NCI-H526 treated with DMSO at 0.1 percent for 48 hours (cell line): Measurements from ENCODE around the gene CST3.
"Not testable (repeated sequence)": the region's sequence is repeated elsewhere in the genome, so short reads cannot be mapped to it uniquely, and the experiment has no call there.

Experiments
- DNase-seq: peaks from one replicate; lab custom pipeline; 2025; lab: John Stamatoyannopoulos, UW

Gene CST3

DNA sequence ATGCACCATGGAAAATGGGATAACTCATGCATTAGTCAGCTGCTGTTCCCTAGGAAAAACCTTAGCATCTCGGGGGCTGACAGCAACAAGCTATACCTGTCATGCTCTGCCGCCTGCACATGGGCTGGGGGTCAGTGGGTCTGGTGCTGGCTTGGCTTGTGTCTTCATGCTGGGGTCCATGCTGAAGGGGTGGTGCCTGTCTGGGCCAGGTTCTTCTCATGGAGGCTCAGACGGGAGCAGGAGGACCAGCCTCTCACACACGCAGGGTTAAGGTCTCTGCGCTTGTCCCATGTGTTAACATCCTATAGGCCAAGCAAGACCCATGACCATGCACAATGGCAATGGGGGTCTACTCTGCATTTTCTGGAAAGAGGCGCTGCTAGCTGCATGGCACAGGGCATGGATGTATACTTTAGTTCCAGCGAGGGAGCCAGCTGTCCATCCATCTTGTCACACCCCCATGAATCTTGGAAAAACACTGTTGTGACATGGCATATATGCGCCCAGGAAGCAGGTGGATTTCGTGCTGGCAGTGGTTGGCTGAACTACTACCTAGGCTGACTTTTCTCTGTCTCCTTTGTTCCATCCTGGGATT, 24.6 kb upstream of the CST3 start:
- DNase-seq = no peak

DNA sequence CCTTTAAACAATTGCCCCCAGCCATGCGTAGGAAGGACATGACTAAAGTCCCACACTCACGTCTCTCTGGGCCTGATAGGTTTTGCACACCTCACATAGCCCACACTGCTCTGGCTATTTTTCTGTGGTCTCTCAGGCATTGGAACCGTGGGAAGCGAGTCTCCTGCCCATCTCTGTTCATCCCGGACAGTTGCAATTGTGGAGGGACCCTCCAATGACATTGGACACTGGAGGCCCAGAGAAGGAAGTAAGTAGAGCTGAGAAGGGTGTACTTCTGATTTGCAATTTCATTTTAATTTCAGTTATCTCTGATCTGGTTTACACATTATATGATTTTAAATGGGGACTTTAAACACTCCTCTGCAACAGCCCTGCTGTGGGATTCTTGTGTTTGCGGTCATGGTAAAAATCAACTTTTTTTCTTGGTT, 23.3 kb upstream of the CST3 start:
- DNase-seq = no peak

DNA sequence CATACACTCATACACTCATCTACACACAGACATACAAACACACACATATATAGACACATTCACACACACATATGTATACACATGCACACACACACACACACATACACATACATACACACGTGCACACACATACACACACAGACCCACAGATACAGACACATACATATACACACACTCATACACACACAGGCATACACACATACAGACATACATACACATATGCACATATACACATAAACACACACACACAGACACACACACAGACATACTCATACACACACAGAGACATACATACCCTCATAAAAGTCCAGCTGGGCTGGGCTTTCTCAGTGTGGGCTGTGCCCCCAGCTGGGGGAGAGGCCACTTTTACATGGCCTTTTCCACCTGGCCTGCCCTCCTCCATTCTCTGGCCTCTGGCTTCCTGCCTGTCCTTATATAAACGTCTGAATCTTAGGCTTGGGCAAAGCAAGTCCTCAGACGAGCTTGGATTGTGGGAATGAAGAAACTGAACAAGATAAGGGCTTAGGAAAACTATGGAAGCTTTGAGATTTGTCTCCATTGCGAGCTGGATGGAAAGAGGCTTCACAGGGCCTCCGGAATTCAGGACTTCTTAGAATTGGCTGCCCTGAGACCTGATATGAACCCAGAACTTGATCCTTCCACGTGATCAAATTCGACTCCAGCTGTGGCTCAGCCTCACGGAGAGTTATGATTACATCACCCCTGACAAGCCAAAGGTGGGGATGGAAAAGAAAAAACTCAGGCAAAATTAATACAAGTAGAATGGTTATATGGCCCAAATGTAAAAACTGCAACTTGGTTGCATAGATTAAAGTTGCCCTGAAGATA, 22.5 kb upstream of the CST3 start:
- no peak for DNase-seq

DNA sequence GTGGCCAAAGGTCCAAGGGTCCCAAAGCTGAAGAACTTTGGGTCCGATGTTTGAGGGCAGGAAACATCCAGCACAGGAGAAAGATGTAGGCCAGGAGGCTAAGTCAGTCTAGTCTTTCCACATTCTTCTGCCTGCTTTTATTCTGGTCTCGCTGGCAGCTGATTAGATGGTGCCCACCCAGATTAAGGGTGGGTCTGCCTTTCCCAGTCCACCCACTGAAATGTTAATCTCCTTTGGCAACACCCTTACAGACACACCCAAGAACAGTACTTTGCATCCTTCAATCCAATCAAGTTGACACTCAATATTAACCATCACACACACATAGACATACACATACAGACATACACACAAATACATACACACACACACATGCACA, 21.8 kb upstream of the CST3 start:
- not testable (repeated sequence) for DNase-seq

- DNase-seq = no peak
These were observed 21.3 kb upstream of the CST3 start for GRCh38 chr20:23658989-23659609.

DNA sequence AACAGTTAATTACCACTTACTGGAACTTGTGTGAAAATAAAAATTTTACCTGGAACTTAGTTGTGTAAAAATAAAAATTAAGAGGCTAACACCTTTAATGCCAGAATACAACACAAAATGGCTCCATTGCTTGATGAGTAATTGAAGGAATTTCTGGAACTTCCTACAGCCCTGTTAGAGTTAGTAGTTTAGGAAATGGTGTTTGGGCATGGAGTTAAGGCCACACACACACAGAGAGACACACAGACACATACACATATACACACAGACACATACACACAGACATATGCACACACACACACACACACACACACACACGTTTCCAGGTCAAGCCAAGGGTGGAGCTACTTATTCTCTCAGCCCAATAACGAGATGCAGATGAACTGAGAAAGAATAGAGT, 20.6 kb upstream of the CST3 start:
- DNase-seq = no peak

DNA sequence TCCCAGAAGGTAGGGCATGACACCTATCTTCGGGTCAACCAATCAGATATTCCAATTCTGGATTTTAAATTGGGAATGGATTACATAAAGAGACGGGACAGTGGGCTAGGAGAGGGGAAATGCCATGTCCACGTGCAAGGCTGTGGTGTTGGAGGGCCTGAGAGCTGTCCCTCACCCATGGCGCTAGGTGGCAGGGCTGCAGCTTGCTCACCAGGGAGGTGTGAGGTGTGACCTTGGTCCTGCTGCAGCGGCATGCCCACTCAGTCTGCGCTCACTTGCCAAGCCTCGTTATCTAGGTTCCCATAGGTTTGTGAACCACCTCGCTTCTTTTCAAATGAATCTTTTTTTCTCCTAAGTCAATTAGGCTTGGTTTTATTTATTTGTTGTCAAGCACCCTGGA, 19.4 kb upstream of the CST3 start:
- DNase-seq = no peak

GRCh38 chr20:23656372-23656771, 18.6 kb upstream of the CST3 start:
- no peak for DNase-seq

DNA sequence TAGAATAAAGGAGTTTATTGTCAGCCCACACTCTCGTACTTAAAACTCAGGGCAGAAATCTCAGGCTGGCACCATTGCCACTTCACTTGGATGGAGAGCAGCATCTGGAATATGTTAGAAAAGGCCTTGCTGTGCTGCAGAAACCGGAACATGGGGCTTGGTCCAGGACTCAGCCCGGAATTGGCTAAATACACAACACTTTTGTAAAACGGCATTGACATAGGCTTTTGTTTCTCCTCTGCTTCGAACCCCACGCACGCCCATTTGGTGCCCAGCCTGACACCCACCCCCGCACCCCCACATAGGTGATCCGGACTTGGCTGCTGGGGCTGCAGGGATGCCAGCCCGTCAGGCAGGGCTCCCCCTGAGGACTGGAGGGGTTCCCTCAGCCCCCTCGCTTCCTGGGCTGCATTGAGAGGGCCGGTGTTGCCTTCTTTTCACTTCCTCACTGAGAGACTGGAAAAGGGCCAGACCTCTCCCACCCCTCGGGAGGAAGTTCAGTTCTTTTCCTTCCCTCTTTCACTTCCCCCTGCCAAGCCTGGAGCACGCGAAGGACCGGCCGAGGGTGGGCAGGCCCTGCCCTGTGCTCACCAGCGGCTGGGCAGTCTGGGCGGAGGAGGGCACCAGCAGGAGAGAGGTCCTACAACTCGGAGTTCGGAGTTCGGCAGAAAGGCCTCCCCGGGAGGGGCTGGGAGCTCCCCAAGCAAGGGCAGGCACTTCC, 17.9 kb upstream of the CST3 start:
- no peak for DNase-seq

DNA sequence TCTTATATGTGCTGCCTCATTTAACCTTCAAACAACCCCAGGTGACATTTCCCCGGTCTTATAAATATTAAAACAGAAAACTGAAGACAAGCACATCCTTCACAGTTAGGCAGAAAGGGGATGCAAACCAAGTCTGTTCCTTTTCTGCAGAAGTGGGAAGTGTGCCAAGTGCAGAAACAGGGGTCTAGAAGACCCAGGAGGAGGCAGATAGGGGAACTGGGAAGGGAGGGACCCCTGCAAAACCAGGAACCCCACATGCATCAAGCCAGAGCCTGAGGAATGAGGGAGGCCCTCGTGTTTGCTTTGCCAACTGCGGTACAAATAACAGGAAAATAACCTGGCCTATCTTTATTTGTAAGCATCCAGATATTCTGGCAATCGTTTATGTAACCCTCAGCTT, 17.0 kb upstream of the CST3 start:
- DNase-seq = no peak

DNA sequence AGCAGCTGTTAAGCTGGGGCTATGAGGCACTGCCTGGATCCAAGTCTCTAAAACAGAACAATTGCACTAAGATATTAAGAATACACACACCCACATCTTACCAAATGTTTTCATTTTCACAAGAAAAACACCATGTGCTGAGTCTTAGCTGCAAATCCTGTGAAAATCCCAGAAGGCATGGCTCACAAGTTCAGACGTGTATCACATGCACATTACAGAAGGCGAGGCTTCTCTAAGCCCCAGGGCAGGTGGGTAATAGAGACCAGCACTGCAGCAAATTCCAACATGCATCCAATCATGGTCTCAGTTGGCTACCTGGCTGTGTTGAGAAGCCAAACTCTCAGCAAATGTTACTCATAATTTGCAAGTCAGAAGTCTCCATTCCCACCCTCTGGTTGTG, 16.2 kb upstream of the CST3 start:
- no peak for DNase-seq

GRCh38 chr20:23653400-23653938, 15.7 kb upstream of the CST3 start:
- DNase-seq = no peak

- no peak for DNase-seq
These were observed 15.2 kb upstream of the CST3 start for GRCh38 chr20:23652926-23653325.

- no peak for DNase-seq
These were observed 14.6 kb upstream of the CST3 start for GRCh38 chr20:23652371-23652770.

GRCh38 chr20:23651117-23651516, 13.4 kb upstream of the CST3 start:
- DNase-seq = no peak

GRCh38 chr20:23649830-23650417, 12.2 kb upstream of the CST3 start:
- DNase-seq = no peak

DNA sequence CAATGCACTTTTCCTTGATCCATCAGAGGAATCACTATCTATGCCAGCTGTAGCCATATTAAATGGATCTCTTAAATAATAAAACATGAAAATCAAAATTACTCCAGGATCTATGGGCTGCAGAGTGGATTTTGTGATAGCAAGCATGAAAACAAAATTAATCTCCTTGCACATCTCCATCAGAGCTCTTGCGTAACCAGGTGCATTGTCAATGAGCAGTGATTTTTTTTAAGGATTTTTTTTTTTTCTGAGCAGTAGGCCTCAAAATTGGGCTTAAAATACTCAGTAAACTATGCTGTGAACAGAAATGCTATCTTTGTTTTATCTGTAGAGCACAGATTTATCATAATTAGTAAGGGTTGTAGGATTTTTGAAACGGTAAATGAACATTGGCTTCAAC, 11.5 kb upstream of the CST3 start:
- DNase-seq = no peak

GRCh38 chr20:23647346-23647745, 9.6 kb upstream of the CST3 start:
- no peak for DNase-seq

DNA sequence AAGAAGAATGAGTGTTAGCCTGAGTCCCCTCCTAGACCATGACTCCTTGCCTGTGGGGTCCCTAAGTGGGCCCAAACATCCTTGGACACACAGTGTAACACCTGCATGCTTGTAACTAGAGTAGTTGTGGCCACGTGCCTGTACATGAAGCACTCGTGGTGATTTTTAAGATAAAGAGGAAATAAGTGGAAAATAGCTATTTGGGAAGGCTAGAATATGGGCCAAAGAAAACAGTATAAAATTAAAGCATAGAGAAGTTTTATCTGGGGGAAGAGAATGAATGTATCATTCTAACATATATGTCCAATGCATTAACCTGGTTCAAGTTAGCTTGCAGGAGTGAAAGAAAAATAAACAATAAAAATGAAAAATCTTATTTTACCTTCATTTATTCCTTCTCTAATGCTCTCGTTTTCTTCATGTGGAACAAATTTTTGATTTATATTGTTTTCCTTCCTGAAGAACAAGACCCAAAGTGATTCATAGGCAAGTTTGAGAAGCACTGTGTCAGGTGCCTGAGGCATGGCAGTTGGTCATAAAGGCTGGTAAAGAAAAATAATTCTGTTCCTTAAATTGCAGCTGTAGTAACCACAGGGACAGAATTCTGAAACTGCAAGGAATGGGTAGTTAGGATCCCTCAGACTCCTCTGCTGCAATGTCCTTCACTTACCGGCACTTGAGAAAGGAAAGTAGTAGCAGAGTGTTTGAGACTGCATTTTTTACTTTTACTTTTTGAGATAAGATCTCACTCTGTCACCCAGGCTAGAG, 8.5 kb upstream of the CST3 start:
- no peak for DNase-seq

GRCh38 chr20:23645575-23645974, 7.8 kb upstream of the CST3 start:
- no peak for DNase-seq

- DNase-seq = no peak
These were observed 6.4 kb upstream of the CST3 start for GRCh38 chr20:23644164-23644563.
